ENCODE results near the gene SLC66A2. TPM values are rescaled to one million over a fixed set of nuclear protein-coding genes. Genes with fewer than 3 reads are reported as not detected.

The SLC66A2 gene
- total and polyA plus RNA-seq, 3 donors from 2014 or later, result 72.5 to 143 (median 87.0) TPM

GRCh38 chr18:79952996-79953559 is 1.6 kb upstream of the SLC66A2 start:
- intact Hi-C loops (cut with DNase I; ENCODE audit: low total_unique reads), result no loop called here
- 71 to 74% methylated on average over 4 to 24 of the region's 24 CpGs for WGBS, 2 donors
- no peak for TF ChIP-seq POLR2A (IDR thresholded peaks at IDR 0.05)
- peak; percentile 13 for DNase-seq
- Histone ChIP-seq H3K4me1 (peaks cover 13% of the 10 kb centered on the region), H3K9me3 (no peaks in the 10 kb centered on the region), H3K27me3 (no peaks in the 10 kb centered on the region), H3K36me3 (ENCODE audit: low read depth, missing control alignments) (no peaks in the 10 kb centered on the region), H3K4me3 (peak overlapping the region; percentile 1 to 18), H3K27ac (no peak overlapping the region)

DNA sequence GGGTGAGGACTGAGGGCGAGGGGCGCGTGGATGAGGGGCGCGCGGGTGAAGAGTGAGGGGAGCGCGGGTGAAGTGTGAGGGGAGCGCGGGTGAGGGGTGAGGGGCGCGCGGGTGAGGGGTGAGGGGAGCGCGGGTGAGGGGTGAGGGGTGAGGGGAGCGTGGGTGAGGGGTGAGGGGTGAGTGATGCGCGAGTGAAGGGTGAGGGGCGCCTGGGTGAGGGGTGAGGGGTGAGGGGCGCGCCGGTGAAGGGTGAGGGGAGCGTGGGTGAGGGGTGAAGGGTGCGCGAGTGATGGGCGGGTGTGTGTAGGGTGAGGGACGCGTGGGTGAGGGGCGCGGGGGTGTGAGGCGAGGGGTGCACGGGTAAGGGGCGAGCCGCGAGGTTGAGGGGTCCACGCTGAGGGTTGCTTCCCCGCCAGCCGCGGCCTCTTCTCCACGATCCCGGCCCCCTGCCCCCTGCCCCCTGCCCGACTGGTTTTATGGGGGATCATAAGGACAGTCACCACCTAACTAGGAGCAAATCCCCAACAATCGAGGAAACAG is 1.1 kb upstream of the SLC66A2 start:
- peaks cover 14% of the 10 kb centered on the region for H3K4me1 ChIP-seq
- TF ChIP-seq POLR2A (IDR thresholded peaks at IDR 0.05), result no peak
- TF ChIP-seq, protein P1, sequence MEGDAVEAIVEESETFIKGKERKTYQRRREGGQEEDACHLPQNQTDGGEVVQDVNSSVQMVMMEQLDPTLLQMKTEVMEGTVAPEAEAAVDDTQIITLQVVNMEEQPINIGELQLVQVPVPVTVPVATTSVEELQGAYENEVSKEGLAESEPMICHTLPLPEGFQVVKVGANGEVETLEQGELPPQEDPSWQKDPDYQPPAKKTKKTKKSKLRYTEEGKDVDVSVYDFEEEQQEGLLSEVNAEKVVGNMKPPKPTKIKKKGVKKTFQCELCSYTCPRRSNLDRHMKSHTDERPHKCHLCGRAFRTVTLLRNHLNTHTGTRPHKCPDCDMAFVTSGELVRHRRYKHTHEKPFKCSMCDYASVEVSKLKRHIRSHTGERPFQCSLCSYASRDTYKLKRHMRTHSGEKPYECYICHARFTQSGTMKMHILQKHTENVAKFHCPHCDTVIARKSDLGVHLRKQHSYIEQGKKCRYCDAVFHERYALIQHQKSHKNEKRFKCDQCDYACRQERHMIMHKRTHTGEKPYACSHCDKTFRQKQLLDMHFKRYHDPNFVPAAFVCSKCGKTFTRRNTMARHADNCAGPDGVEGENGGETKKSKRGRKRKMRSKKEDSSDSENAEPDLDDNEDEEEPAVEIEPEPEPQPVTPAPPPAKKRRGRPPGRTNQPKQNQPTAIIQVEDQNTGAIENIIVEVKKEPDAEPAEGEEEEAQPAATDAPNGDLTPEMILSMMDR (IDR thresholded peaks at IDR 0.05), result no peak
- H3K36me3 ChIP-seq (ENCODE audit: low read depth, missing control alignments), result no peaks in the 10 kb centered on the region
- H3K27ac ChIP-seq, result no peak overlapping the region
- intact Hi-C loops (cut with DNase I; ENCODE audit: low total_unique reads), result no loop called here
- no peaks in the 10 kb centered on the region for H3K27me3 ChIP-seq
- H3K4me3 ChIP-seq, result peak overlapping the region; percentile 84 to 86
- 24 to 30% methylated on average over 42 to 43 of the region's 43 CpGs for WGBS, 2 donors
- no peaks in the 10 kb centered on the region for H3K9me3 ChIP-seq
- peak; percentile 12 for DNase-seq

GRCh38 chr18:79950515-79951341 is 725 bp downstream of the SLC66A2 start:
- Histone ChIP-seq H3K36me3 (ENCODE audit: low read depth, missing control alignments) (no peaks in the 10 kb centered on the region), H3K4me3 (peak overlapping the region; percentile 84 to 86), H3K4me1 (peaks cover 21% of the 10 kb centered on the region), H3K9me3 (no peaks in the 10 kb centered on the region), H3K27me3 (no peaks in the 10 kb centered on the region), H3K27ac (peak overlapping the region; percentile 79 to 80)
- DNase-seq, result peak; percentile 23
- WGBS, 2 donors, result 6 to 29% methylated on average over 4 to 41 of the region's 81 CpGs
- TF ChIP-seq, protein P1 (IDR thresholded peaks at IDR 0.05), result no peak
- TF ChIP-seq POLR2A (IDR thresholded peaks at IDR 0.05), result no peak
- intact Hi-C loops (cut with DNase I; ENCODE audit: low total_unique reads), result no loop called here

GRCh38 chr18:79949697-79950487 is 1.6 kb downstream of the SLC66A2 start:
- Histone ChIP-seq H3K27me3 (no peaks in the 10 kb centered on the region), H3K4me3 (peak overlapping the region; percentile 84 to 86), H3K4me1 (peaks cover 30% of the 10 kb centered on the region), H3K27ac (no peak overlapping the region), H3K36me3 (ENCODE audit: low read depth, missing control alignments) (no peaks in the 10 kb centered on the region), H3K9me3 (no peaks in the 10 kb centered on the region)
- DNase-seq, result peak; percentile 36
- intact Hi-C loops (cut with DNase I; ENCODE audit: low total_unique reads), result no loop called here
- no peak for TF ChIP-seq POLR2A (IDR thresholded peaks at IDR 0.05)
- 38 to 71% methylated on average over 12 of the region's 12 CpGs for WGBS, 2 donors

DNA sequence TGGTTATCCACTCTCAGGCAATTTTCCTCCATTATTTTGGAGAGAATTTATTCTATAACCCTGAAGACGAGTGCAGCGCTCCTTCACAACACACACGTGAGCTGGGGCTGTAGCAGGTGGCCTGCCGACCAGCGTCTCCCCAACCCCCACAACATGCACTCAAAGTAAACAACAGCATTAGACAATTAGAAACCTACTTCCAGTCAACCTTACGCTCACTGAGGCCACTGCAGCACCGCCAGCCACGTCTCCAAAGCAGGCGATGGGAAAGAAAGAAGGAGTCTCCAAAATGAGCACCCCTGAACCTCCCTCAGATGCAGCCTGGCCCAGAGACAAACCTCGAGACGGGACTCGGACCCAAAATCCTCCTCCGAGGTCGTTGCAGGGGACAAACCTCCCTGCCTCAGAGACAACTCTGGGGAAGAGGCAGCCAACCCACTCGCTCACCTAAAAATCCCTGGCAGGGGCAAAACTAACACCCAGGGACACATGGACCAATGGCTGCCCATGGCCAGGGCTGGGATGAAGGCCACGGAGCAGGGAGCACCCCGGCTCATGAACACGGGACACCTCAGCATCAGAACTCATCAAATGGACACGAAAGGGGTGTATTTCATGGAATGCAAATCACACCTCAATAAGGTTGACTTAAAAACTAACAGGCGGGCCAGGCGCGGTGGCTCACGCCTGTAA is 2.6 kb downstream of the SLC66A2 start:
- intact Hi-C loops (cut with DNase I; ENCODE audit: low total_unique reads), result no loop called here
- Histone ChIP-seq H3K4me1 (peaks cover 40% of the 10 kb centered on the region), H3K27me3 (no peaks in the 10 kb centered on the region), H3K9me3 (no peaks in the 10 kb centered on the region), H3K36me3 (ENCODE audit: low read depth, missing control alignments) (no peaks in the 10 kb centered on the region), H3K4me3 (no peak overlapping the region), H3K27ac (no peak overlapping the region)
- no peak for TF ChIP-seq POLR2A (IDR thresholded peaks at IDR 0.05)
- TF ChIP-seq, protein P1 (IDR thresholded peaks at IDR 0.05), result no peak
- DNase-seq, result peak; percentile 8
- 87 to 94% methylated on average over 17 to 23 of the region's 23 CpGs for WGBS, 2 donors

Data from testis (tissue), 3 donors.